HG03064 (cell line): Measurements from ENCODE around the gene MGST3.
A peak's percentile ranks its signal among the peaks of the same experiment; 100 is the strongest.
"Not testable (repeated sequence)": the region's sequence is repeated elsewhere in the genome, so short reads cannot be mapped to it uniquely, and the experiment has no call there.

ENCODE experiments used
- ATAC-seq: cut with Tn5 transposase; IDR thresholded peaks from one replicate; pipeline ENCODE4 v1.9.1; 2021; ENCODE audit warnings: low read depth; ENCODE audit not compliant: unreplicated experiment

Gene MGST3

DNA sequence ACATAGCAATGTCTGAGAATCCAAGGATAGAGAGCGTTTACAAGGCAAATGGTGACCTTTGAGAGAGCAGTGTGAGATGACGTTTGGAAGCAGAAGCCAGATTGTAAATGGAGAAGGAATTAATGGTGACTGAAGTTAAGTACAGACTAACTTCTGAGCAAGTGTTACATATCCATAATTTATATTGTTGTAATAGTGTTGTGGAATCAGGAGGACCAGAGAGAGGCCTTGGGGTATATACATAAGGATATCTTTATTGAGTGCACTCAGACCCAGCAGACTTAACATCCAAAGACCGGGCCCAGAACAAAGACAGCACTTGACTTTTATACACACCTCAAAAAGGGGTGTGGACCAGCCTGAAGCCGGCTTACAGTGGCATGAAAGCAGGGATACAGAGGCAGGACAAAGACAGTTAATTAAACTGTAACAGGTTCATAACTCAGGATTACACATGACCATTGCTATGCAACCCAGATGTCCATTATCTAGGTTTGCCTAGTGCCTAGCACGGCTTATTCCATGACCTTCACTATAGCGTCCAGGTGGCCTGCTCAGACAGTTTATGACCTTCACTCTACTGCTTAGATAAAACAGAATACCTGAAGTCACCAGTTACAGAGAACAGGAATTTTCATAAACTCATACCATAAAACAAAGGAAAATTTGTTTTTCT is 2.7 kb upstream of the MGST3 start:
- no peak for ATAC-seq

GRCh38 chr1:165629151-165629550 is 1.9 kb upstream of the MGST3 start:
- no peak for ATAC-seq

DNA sequence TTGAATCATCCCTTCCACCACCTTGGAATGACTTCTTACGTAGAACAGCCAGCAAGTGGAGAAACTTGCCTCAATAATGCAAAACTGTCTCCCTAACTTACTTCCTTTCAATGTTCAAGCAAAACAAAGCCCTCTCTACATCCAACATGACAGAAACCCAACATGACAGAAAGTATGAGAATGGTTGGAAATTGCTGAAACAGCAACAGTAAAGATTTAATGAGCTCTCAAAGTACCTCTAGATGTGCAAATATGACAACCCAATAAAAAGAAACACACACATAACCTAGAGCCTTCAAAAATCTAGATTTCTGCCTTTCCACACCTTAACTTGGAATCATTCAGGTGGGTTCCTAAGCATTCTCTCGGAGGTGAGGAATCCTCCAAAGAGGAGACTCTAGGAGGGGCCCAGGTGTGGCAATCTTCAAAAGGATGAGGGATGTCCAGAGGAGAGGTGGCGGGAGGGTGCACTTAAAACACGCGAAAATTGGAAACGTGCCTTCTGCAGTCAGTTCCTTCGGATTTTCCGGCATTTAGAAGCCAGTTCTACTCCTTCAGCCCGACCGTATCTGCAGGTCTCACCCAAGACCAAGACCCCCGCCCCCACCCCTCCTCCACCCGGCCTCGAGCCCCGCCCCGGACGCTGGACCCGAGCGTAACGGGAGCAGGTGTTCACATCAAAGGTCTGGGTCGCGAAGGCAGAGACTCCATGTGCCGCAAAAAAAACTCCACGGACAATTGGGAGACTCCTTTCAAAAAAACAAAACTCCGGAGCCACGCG is 996 bp upstream of the MGST3 start:
- no peak for ATAC-seq

GRCh38 chr1:165631342-165632151 is 513 bp downstream of the MGST3 start:
- ATAC-seq: peak; percentile 30

DNA sequence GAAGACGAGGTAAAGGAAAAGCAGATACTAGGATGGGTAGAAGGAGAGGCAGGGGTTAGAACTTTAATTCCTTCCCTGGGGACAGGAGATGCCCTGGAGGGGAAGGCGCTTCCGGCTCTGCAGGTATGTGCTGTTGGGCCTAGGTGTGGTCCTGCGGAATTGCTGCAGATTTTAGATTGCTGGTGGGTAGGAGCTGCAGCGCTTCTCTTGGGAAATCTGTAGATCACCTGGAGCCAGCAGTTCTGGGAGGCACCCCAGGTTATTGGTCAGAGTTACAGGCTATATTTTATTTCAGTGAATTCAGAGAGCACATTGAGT is 1.1 kb downstream of the MGST3 start:
- no peak for ATAC-seq

GRCh38 chr1:165632491-165632890 is 1.5 kb downstream of the MGST3 start:
- ATAC-seq: no peak

DNA sequence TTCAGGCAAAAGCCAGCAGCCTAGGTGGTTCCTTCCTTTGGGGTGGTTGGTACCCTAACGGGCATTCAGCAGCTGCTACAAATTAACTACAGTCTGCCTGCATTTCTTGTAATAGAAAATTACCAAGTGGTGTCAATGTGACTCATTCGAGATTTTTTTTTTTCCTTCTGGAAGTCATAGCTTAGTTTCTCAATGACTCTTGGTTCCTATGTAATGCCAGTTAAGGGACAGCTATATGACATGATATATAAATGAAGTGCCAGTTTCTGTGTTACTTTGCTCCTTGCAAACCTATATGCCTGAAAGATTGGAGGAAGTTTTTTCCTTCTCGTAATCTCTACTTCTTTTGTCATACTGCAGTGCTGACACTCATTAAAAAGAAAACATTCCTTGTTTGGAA is 2.6 kb downstream of the MGST3 start:
- ATAC-seq: no peak

DNA sequence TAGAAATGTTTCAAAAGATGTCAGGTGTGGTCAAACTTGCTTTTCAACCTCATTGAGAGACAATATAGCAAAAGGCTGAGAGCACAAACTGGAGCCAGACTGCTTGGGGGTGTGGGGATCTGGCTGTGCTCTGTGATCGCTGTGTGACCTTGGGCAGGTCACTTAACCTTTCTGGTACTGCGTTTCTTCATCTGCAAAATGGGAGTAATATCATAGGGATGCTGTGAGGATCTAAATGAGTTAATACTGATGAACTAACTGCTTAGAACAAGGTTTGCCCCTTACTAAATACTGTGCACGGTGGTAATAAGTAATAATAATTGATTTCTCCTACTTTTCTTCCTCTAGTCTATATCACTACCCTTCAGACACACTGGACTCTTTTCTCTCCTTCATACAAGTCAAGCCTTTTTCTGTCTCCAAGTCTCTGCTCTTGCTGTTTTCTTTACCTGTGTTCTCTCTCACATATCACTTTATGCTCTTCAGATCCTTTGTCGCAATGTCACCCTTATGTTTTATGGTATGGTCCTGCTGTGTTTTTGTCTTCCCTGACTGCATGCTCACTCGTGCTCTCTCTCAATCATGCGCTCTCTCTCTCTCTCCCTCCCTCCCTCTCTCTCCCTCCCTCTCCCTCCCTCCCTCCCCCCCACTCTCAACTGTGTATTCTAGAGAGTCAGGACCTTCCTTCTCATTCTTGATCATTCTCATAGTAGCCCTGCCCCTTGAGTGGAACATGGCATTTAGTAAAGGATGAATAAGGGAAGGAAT is 3.3 kb downstream of the MGST3 start:
- no peak for ATAC-seq

GRCh38 chr1:165635329-165635728 is 4.3 kb downstream of the MGST3 start:
- ATAC-seq: no peak

DNA sequence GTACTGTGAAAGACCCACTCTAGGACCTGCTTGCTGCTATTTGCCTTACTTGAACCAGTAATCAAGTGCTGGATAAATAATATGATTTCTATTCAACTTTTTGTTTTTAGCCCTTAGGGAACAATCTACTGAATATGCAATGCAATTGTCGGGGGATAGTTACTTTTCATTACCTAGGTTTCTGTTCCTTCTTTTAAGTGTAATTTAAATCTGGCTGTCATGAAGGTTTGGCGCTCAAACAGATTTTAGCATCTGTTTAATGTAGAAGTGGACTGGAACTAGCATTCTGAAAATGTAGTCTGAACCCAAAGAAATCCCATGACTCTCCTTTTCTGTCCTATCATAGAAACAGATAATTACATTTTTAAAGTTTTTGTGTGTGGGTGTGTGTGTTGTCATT is 4.8 kb downstream of the MGST3 start:
- no peak for ATAC-seq

DNA sequence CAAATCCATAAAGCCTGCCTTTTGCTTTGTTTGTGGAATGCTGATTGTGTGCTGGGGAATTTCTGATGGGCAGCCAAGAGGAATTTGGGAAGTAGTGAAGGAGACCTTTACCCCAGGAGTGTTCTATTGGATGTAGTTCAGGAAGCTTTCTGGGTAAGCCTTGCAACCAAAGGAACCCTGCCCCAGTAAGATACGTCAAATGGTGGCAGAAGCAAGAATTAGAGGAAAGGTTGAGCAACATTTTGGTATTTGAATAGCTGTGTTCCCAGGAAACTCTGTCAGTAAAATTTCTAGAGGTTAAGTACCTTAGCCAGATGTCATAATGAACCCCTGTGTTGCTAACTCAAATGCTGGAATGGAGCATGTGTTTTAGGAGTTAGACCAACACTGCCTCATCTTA is 6.4 kb downstream of the MGST3 start:
- ATAC-seq: no peak

DNA sequence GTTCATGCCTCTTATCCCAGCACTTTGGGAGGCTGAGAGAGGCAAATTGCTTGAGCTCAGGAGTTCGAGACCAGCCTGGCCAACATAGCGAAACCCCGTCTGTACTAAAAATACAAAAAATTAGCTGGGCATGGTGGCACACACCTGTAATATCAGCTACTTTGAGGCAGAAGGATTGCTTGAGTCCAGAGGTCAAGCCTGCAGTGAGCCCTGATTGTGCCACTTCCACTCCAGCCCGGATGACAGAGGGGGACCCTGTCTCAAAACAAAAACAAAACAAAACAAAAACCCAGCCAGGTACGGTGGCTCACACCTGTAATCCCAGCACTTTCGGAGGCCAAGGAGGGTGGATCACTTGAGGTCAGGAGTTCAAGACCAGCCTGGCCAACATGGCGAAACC is 7.2 kb downstream of the MGST3 start:
- not testable (repeated sequence) for ATAC-seq

GRCh38 chr1:165639821-165640623 is 9.0 kb downstream of the MGST3 start:
- ATAC-seq: no peak

- no peak for ATAC-seq
These were observed 10.4 kb downstream of the MGST3 start for GRCh38 chr1:165641231-165641987.

- ATAC-seq: no peak
These were observed 13.2 kb downstream of the MGST3 start for GRCh38 chr1:165644064-165644735.

DNA sequence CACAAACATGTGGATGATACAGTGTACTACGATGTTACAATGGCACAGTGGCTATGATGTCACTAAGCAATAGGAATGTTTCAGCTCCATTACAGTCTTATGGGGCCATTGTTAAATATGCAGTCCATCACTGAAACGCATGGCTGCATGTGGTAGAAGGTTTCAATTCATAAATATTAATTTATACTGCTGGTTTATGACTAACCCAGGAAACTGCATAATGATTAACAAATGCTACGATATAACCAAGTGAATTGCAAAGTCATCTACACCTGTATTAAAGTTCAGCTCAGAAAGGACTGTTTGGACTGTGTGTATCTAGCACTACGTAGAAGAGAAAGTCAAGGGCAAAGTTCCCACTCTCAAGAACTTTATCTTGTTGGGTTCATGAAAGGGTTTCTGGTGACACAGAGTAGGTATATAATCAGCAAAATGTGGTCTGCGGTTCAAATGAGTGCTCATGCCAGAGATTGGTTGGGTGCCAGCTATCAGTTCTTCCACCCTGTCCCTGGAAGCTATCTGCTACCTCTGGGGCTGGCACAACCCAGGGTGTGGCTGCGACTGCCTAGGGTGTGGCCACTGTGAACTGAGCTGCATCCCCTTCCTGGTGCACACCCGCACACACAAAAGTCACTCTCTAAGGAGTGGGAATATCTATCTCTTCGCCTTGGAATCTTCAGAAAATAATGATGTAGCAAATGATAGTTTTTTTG is 14.8 kb downstream of the MGST3 start:
- ATAC-seq: no peak

- ATAC-seq: no peak
These were observed 16.5 kb downstream of the MGST3 start for GRCh38 chr1:165647517-165647916.

DNA sequence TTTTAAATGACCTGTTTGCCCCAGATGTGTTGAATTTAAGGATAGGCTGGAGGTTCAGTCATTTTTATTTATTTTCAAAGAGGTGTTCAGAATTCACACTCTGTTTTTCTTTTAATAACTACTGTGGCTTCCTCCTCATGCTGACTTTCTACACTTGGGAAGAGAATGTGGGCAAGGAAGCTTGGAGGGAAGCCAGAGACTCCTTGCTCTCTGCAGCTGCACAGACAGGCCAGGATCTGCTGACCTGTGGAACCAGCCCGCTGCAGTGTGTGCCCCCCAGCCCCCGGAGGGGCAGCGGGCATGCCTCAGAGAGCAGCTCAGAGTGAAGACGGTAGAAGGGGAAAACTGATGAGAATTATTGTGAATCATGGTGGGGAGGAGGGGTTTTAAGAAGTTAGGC is 16.9 kb downstream of the MGST3 start:
- no peak for ATAC-seq
